ENCODE results near the gene TCAF1.

DNA sequence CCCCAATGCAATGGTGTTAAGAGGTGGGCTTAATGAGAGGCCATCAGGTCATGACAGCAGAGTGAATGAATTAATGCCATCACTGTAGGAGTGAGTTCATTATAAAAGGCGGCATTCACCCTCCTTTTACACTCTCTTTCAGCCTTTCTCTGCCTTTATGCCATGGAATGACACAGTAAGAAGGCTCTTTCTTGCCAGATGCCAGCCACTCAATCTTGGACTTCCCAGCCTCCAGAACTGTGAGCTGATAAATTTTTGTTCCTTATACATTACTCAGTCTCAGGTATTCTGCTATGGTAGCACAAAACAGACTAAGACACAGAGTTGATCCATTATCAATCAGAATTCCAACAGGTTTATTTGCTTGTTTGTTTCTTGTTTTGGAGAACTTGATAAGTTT is 3.2 kb downstream of the TCAF1 start:
- TF ChIP-seq CTCF (IDR thresholded peaks at IDR 0.05) (no peak), POLR2A (IDR thresholded peaks at IDR 0.05) (no peak), POLR2AphosphoS5 (IDR thresholded peaks at IDR 0.05) (no peak)
